Endothelial cell of umbilical vein (primary cell): ENCODE data around the gene ITPR2. TPM values are rescaled to one million over a fixed set of nuclear protein-coding genes. Genes with fewer than 3 reads are reported as not detected.

Experiments
- BruUV-seq: library from RNA; stranded (reverse); fragments of 400-500 nt; replicated peaks from 2 replicates; lab custom pipeline; 2021; lab: Mats Ljungman, UMichigan
- CTCF ChIA-PET: fragments of 300-600, 350-600 bp; sonication (Branson Sonifier 250); formaldehyde crosslinking; loops from one replicate; lab custom pipeline; 2021; ENCODE audit warnings: antibody characterized with exemption, inconsistent platforms; lab: Charles Lee
- POLR2A ChIA-PET: fragments of 300-600, 350-600 bp; sonication (Branson Sonifier 250); formaldehyde crosslinking; loops from one replicate; lab custom pipeline; 2021; ENCODE audit warnings: antibody characterized with exemption, inconsistent platforms; lab: Charles Lee
- DNase-seq: peaks from one replicate; pipeline ENCODE4 v3.0.0-alpha.2; 2011; ENCODE audit warnings: low read depth, low spot score
- FAIRE-seq: peaks from 2 replicates; lab custom pipeline; 2011; peaks lifted over from hg19 to GRCh38; lab: Jason Lieb, UNC
- H2AFZ ChIP-seq: 2 replicates; pipeline ENCODE4 v1.6.0; 2012; ENCODE audit warnings: low read depth, low read length, control low read depth, inconsistent platforms
- H3K27ac ChIP-seq: 2 replicates; pipeline ENCODE4 v1.5.1; 2011; ENCODE audit warnings: low read depth, mild to moderate bottlenecking, control low read depth, low read length, moderate library complexity; ENCODE audit not compliant: insufficient read depth
- H3K27me3 ChIP-seq, 2 experiments: 2 replicates each; pipeline versions ENCODE4 v1.6.0 to v1.6.1; 2011; ENCODE audit warnings: low read length in 2 of 2, mixed read lengths in 1 of 2; ENCODE audit not compliant: control insufficient read depth in 2 of 2, insufficient read depth in 2 of 2
- H3K36me3 ChIP-seq, 2 experiments: 2 replicates in 1 of 2; 3 replicates in 1 of 2; pipeline ENCODE4 v1.5.1; 2011; ENCODE audit warnings: low read length in 2 of 2, mild to moderate bottlenecking in 1 of 2, moderate library complexity in 1 of 2; ENCODE audit not compliant: control insufficient read depth in 2 of 2, insufficient read depth in 2 of 2; ENCODE audit errors: extremely low read depth in 1 of 2
- H3K4me1 ChIP-seq: 3 replicates; pipeline ENCODE4 v1.5.1; 2011; ENCODE audit warnings: mild to moderate bottlenecking, low read length; ENCODE audit not compliant: control insufficient read depth, insufficient read depth; ENCODE audit errors: extremely low read depth
- H3K4me2 ChIP-seq: 2 replicates; pipeline ENCODE4 v1.6.1; 2011; ENCODE audit warnings: low read length, control low read depth, mixed read lengths; ENCODE audit not compliant: insufficient read depth
- H3K4me3 ChIP-seq, 3 experiments: fragments of 200-600 bp in 1 of 3; sonication (generic), shearing (Covaris generic) in 1 of 3; replicated peaks in 1 of 3; 2 replicates each; pipeline ENCODE4 v1.5.1; 2011 to 2016; ENCODE audit warnings: control low read depth in 3 of 3, low read length in 3 of 3, mild to moderate bottlenecking in 2 of 3, inconsistent platforms in 1 of 3, low read depth in 1 of 3, moderate library complexity in 1 of 3; ENCODE audit not compliant: insufficient read depth in 1 of 3
- H3K79me2 ChIP-seq: 2 replicates; pipeline ENCODE4 v1.6.0; 2012; ENCODE audit warnings: low read length, inconsistent platforms; ENCODE audit not compliant: control insufficient read depth, insufficient read depth
- H3K9ac ChIP-seq: replicated peaks from 2 replicates; pipeline ENCODE3; 2011; ENCODE audit warnings: low read length, control low read depth; ENCODE audit not compliant: insufficient read depth; ENCODE audit errors: extremely low read depth
- H3K9me1 ChIP-seq: replicated peaks from 3 replicates; pipeline ENCODE4 v1.6.0; 2011; ENCODE audit warnings: mild to moderate bottlenecking, low read length; ENCODE audit not compliant: control insufficient read depth, insufficient read depth; ENCODE audit errors: extremely low read depth
- H3K9me3 ChIP-seq: replicated peaks from 2 replicates; pipeline ENCODE4 v1.5.1; 2012; ENCODE audit warnings: low read length, inconsistent platforms; ENCODE audit not compliant: control insufficient read depth, insufficient read depth
- H4K20me1 ChIP-seq: replicated peaks from 2 replicates; pipeline ENCODE3; 2011; ENCODE audit warnings: mild to moderate bottlenecking, low read length; ENCODE audit not compliant: control insufficient read depth, insufficient read depth; ENCODE audit errors: extremely low read depth
- CTCF ChIP-seq, 2 donors: IDR thresholded peaks; 1 replicate in 1 of 2; 2 replicates in 1 of 2; pipeline ENCODE4 v1.5.1; 2011; ENCODE audit warnings: low read length in 2 of 2, mild to moderate bottlenecking in 2 of 2, moderate library complexity in 2 of 2, control low read depth in 1 of 2, inconsistent platforms in 1 of 2, low read depth in 1 of 2; ENCODE audit not compliant: insufficient read depth in 1 of 2; ENCODE audit errors: extremely low read depth in 1 of 2
- EZH2 ChIP-seq: IDR thresholded peaks from 2 replicates; pipeline ENCODE4 v1.6.1; 2012; ENCODE audit warnings: borderline replicate concordance, low read depth, mild to moderate bottlenecking, moderate library complexity, low read length, inconsistent platforms; ENCODE audit not compliant: severe bottlenecking
- FOS ChIP-seq: IDR thresholded peaks from 2 replicates; pipeline ENCODE4 v1.6.1; 2011; ENCODE audit warnings: mild to moderate bottlenecking, low read length, moderate library complexity, borderline replicate concordance; ENCODE audit not compliant: insufficient read depth
- GATA2 ChIP-seq: IDR thresholded peaks from 2 replicates; pipeline ENCODE4 v1.7.0; 2011; ENCODE audit warnings: low read depth, mild to moderate bottlenecking, moderate library complexity, mixed read lengths, low read length; ENCODE audit not compliant: insufficient read length, insufficient read depth
- JUN ChIP-seq: IDR thresholded peaks from 2 replicates; pipeline ENCODE4 v1.6.1; 2011; ENCODE audit warnings: borderline replicate concordance, low read depth; ENCODE audit not compliant: insufficient read length, insufficient read depth
- MAX ChIP-seq: IDR thresholded peaks from 2 replicates; pipeline ENCODE4 v1.6.1; 2011; ENCODE audit not compliant: insufficient read depth, insufficient read length
- MYC ChIP-seq: IDR thresholded peaks from one replicate; pipeline ENCODE4 v1.6.1; 2011; ENCODE audit warnings: mild to moderate bottlenecking, low read depth, low read length
- POLR2A ChIP-seq: IDR thresholded peaks from 2 replicates; pipeline ENCODE4 v1.6.1; 2012; ENCODE audit warnings: low read depth, mild to moderate bottlenecking, control low read depth, low read length
- POLR2AphosphoS5 ChIP-seq: IDR thresholded peaks from 2 replicates; pipeline ENCODE4 v1.6.1; 2012; ENCODE audit warnings: low read depth, mild to moderate bottlenecking, control low read depth, low read length, moderate library complexity; ENCODE audit not compliant: insufficient read depth
- dilution Hi-C: fragments of 300-500 bp; cut with MboI; formaldehyde crosslinking; loops from one replicate; pipeline ENCODE4 v1.15.0; 2019; ENCODE audit warnings: low sequenced_read_pairs; ENCODE audit not compliant: extremely low pct_ligation_motif_present
- intact Hi-C: fragments of 100-400 bp; cut with micrococcal nuclease; formaldehyde crosslinking; loops from one replicate; pipeline ENCODE4 v1.10.0; 2022
- polyA plus RNA-seq, 4 experiments: library from polyadenylated mRNA; depleted of rRNA in 3 of 4; stranded (reverse) in 3 of 4; unstranded in 1 of 4; fragments of >200 nt; gene quantifications; 2 replicates each; pipeline versions ENCODE4 v1.2.1 to v1.2.3, GENCODE V29; 2011 to 2012; ENCODE audit warnings: missing spikeins in 1 of 4
- total RNA-seq: library from RNA; stranded (reverse); gene quantifications from 2 replicates; pipeline ENCODE4 v1.2.3, GENCODE V29; 2021

The ITPR2 gene
- total and polyA plus RNA-seq, 2 donors (not counting 3 experiments of a cell fraction or from before 2014, with no cell fraction given): 16.2 to 86.8 TPM

- Histone ChIP-seq H3K27me3 (no peaks in the 10 kb centered on the region), H3K27ac (no peak overlapping the region), H3K36me3 (no peaks in the 10 kb centered on the region), H3K9me1 (no peaks in the 10 kb centered on the region), H2AFZ (no peak overlapping the region), H3K79me2 (no peaks in the 10 kb centered on the region), H3K9ac (no peak overlapping the region), H3K4me1 (no peaks in the 10 kb centered on the region), H3K4me2 (no peak overlapping the region), H4K20me1 (no peaks in the 10 kb centered on the region), H3K4me3 (no peak overlapping the region), H3K9me3 (no peaks in the 10 kb centered on the region)
- dilution Hi-C loops: no loop called here
- intact Hi-C loops: no loop called here
- DNase-seq (no peak), FAIRE-seq (no peak)
- ChIA-PET CTCF (no interaction called here), POLR2A (no interaction called here)
- TF ChIP-seq GATA2 (no peak), JUN (no peak), CTCF (IDR thresholded peaks at IDR 0.05; ENCODE audit: extremely low read depth in 1 of 2, insufficient read depth in 1 of 2, low read depth in 1 of 2, low read length in 2 of 2) (no peak), POLR2A (no peak)
- BruUV-seq: no TSS peak
These were observed 325.4 kb downstream of the ITPR2 start for GRCh38 chr12:26507613-26508012.

- no peak overlapping the region for H3K4me3 ChIP-seq
- H3K36me3 ChIP-seq: no peaks in the 10 kb centered on the region
- DNase-seq (no peak), FAIRE-seq (no peak)
- no peaks in the 10 kb centered on the region for H3K27me3 ChIP-seq
- no peaks in the 10 kb centered on the region for H3K79me2 ChIP-seq
- no peaks in the 10 kb centered on the region for H3K9me1 ChIP-seq
- no peak overlapping the region for H3K9ac ChIP-seq
- H3K27ac ChIP-seq: no peak overlapping the region
- H2AFZ ChIP-seq: no peak overlapping the region
- H3K4me2 ChIP-seq: no peak overlapping the region
- dilution Hi-C loops: no loop called here
- CTCF ChIA-PET: interaction anchor here (0.9 to 1.4 kb wide), 3 partner anchors 20 to 381 kb away, joined by 3 to 5 read pairs (median 3); no protein-coding TSS in a partner anchor
- H3K4me1 ChIP-seq: no peaks in the 10 kb centered on the region
- H3K9me3 ChIP-seq: no peaks in the 10 kb centered on the region
- intact Hi-C loops: no loop called here
- TF ChIP-seq JUN (no peak), MYC (no peak), FOS (no peak), POLR2AphosphoS5 (no peak), CTCF (IDR thresholded peaks at IDR 0.05; ENCODE audit: extremely low read depth in 1 of 2, insufficient read depth in 1 of 2, low read depth in 1 of 2, low read length in 2 of 2) (no peak), MAX (no peak), POLR2A (no peak), EZH2 (no peak), GATA2 (no peak)
- no TSS peak for BruUV-seq
- no peaks in the 10 kb centered on the region for H4K20me1 ChIP-seq
- POLR2A ChIA-PET: no interaction called here
These were observed 332.9 kb downstream of the ITPR2 start for GRCh38 chr12:26499979-26500640.
